Nephron (organoid): ENCODE data around the gene SLC38A1.

Source experiments
- H3K27ac Mint-ChIP-seq, 3 experiments: 2 replicates each; pipeline ENCODE4 v1.8.0; 2020; ENCODE audit warnings: mixed read lengths in 3 of 3, mild to moderate bottlenecking in 2 of 3, moderate library complexity in 1 of 3
- H3K27me3 Mint-ChIP-seq: 2 replicates; pipeline ENCODE4 v1.8.0; 2021; ENCODE audit warnings: low read depth, mild to moderate bottlenecking, moderate library complexity, mixed read lengths
- H3K36me3 Mint-ChIP-seq: 2 replicates; pipeline ENCODE4 v1.8.0; 2020; ENCODE audit warnings: low read depth, mixed read lengths
- H3K4me1 Mint-ChIP-seq: 2 replicates; pipeline ENCODE4 v1.8.0; 2020; ENCODE audit warnings: mixed read lengths
- H3K4me3 Mint-ChIP-seq, 3 experiments: 2 replicates each; pipeline ENCODE4 v1.8.0; 2020; ENCODE audit warnings: mild to moderate bottlenecking in 3 of 3, mixed read lengths in 3 of 3, moderate library complexity in 2 of 3
- H3K9me3 Mint-ChIP-seq: 2 replicates; pipeline ENCODE4 v1.8.0; 2020; ENCODE audit warnings: mixed read lengths
- CTCF ChIP-seq, 3 experiments: fragments of 200-600 bp; sonication (generic); IDR thresholded peaks; one replicate each; pipeline ENCODE4 v1.5.0; 2021; ENCODE audit warnings: antibody characterized with exemption in 3 of 3; ENCODE audit not compliant: unreplicated experiment in 3 of 3

The SLC38A1 gene

GRCh38 chr12:46234000-46234399, 34.8 kb downstream of the SLC38A1 start:
- Mint-ChIP-seq H3K4me1 (no peaks in the 10 kb centered on the region), H3K9me3 (no peaks in the 10 kb centered on the region), H3K27me3 (no peaks in the 10 kb centered on the region), H3K27ac (no peak overlapping the region), H3K36me3 (peaks cover 46% of the 10 kb centered on the region), H3K4me3 (no peak overlapping the region)
- TF ChIP-seq CTCF (IDR thresholded peaks at IDR 0.05; ENCODE audit: unreplicated experiment in 3 of 3): no peak

DNA sequence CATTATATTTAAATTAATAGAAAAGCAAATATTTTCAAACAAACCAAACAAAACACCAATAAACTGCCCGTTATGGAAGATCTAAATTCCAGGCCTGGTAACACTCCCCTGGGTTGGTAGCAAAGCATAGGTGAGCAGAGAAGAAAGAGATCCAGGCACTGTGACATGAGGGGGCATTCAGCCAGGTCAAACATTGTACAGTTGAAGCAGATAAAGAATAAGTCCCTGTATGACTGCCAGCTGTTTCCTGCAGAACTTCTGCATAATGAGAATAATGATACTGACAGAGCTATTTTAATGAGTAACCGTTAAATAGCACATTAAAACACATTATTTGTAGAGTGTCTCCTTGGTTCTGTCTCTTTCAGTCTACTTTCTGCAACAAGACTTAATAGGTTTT, 35.4 kb downstream of the SLC38A1 start:
- Mint-ChIP-seq H3K27me3 (no peaks in the 10 kb centered on the region), H3K4me1 (no peaks in the 10 kb centered on the region), H3K27ac (no peak overlapping the region), H3K9me3 (no peaks in the 10 kb centered on the region), H3K4me3 (no peak overlapping the region), H3K36me3 (peaks cover 44% of the 10 kb centered on the region)
- TF ChIP-seq CTCF (IDR thresholded peaks at IDR 0.05; ENCODE audit: unreplicated experiment in 3 of 3): no peak

GRCh38 chr12:46230983-46231382, 37.9 kb downstream of the SLC38A1 start:
- Mint-ChIP-seq H3K27me3 (no peaks in the 10 kb centered on the region), H3K4me3 (no peak overlapping the region), H3K27ac (no peak overlapping the region), H3K9me3 (no peaks in the 10 kb centered on the region), H3K4me1 (no peaks in the 10 kb centered on the region), H3K36me3 (peaks cover 43% of the 10 kb centered on the region)
- TF ChIP-seq CTCF (IDR thresholded peaks at IDR 0.05; ENCODE audit: unreplicated experiment in 3 of 3): no peak

DNA sequence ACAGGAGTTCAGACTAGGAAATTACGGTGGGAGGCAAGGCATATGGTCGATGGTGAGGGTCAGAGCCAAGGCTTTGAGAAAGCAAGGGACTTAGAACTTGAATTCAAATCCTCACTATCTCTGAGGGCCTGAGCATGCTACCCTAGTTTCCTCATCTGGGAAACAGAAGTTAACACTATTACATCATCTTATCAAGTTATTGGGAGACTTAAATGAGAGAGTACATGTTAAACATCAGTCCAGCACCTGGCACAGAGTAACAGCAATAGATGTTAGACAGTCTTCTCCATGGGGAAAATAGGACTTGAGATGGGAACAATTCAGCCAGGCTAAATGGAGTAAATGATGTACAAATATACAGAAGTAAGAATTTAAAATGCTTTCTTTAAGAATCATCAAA, 38.5 kb downstream of the SLC38A1 start:
- H3K27ac Mint-ChIP-seq: no peak overlapping the region
- no peak overlapping the region for H3K4me3 Mint-ChIP-seq
- no peaks in the 10 kb centered on the region for H3K27me3 Mint-ChIP-seq
- no peak for TF ChIP-seq CTCF (IDR thresholded peaks at IDR 0.05; ENCODE audit: unreplicated experiment in 3 of 3)
- peaks cover 45% of the 10 kb centered on the region for H3K36me3 Mint-ChIP-seq
- no peaks in the 10 kb centered on the region for H3K4me1 Mint-ChIP-seq
- H3K9me3 Mint-ChIP-seq: no peaks in the 10 kb centered on the region

DNA sequence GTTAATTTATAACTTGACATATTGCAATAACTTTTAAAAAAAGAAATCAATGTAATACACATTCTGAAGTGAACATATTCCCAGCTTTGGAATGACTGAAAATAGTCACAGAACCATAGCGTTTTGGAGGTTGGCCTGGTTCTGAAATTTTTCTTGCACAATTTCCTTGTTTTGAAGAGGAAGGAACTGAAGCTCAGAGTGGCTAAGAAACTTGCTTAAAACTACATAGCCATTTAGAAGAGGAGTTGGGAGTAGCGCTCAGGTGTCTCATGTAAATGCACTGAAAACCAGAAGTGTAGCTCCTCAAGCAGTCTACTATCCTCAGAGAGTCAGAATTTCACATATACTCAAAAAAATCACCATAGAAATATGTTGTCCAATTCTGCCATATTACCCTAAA, 41.2 kb downstream of the SLC38A1 start:
- Mint-ChIP-seq H3K27me3 (no peaks in the 10 kb centered on the region), H3K27ac (no peak overlapping the region), H3K36me3 (peaks cover 43% of the 10 kb centered on the region), H3K4me3 (no peak overlapping the region), H3K4me1 (peaks cover 12% of the 10 kb centered on the region), H3K9me3 (no peaks in the 10 kb centered on the region)
- TF ChIP-seq CTCF (IDR thresholded peaks at IDR 0.05; ENCODE audit: unreplicated experiment in 3 of 3): no peak

DNA sequence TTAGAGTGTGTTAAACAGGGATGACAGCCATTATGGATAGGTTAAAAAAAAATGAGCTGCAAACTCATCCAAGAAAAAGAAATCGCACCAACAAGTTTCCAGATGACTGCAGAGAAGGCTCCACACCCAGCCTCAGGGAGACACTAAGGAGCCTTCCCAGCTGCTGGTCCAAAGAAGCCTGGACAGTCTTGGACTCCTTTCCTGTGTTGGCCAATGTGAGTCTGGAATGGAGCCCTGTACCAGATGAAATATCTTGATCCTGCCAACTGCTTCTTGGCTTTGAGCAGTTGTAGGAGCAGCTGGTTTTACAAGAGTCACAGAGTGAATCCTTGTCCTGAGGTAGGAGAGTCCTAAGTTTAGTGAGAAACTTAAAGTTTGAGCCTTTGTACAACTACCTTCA, 44.5 kb downstream of the SLC38A1 start:
- Mint-ChIP-seq H3K36me3 (peaks cover 52% of the 10 kb centered on the region), H3K27me3 (no peaks in the 10 kb centered on the region), H3K27ac (peak overlapping the region in 1 of 3 experiments; percentile 65), H3K4me3 (no peak overlapping the region), H3K4me1 (peaks cover 12% of the 10 kb centered on the region), H3K9me3 (no peaks in the 10 kb centered on the region)
- no peak for TF ChIP-seq CTCF (IDR thresholded peaks at IDR 0.05; ENCODE audit: unreplicated experiment in 3 of 3)
